ENCODE measurements around the gene ZFYVE28. TPM values are rescaled to one million over a fixed set of nuclear protein-coding genes. Genes with fewer than 3 reads are reported as not detected.

The ZFYVE28 gene
- total RNA-seq, result 4.5 and 4.8 TPM in 2 replicates

DNA sequence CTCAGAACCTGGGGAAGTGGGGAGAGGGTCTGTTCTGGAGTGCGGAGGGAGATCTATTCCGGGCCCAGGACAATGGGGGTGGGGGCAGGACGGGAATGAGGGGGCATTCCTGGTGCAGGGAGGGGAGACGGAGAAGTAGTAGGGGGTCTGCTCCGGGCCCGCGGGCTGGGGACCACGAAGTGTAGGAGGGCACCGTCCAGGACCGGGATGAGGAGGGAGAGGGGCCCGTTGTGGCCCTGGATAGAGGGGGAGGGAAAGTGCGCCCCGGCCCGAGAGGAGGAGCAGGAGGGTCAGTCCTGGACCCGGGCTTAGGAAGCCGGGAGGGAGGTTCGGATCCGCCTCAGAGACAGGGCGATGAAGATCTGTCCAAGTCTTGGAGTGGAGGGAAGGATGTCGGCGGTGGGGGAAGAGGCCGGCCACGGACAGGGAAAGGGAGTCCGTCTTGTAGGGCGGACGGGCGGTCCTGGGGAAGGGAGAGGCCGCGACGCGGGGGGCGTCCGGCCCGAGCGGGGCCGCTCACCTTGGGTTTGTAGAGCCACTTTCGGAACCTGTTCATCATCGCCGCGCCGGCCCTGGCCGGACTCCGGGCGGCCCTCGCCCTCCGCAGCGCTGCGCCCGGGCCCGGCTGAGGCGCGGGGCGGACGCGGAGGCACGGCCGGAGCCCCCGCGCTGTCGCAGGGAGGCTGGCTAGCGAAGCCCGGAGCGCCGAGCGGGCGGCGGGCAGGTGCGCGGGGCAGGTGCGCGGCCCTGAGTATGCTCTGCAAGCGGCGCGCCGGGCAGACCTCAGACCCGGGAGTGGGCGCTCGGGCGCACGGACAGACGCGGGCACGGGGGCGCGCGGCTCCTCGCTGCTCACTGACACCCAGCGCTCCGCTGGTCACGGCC is at the start of gene ZFYVE28:
TSS of gene ZFYVE28 (minus strand) at position 881 of the 885 bp plus-strand sequence. CDS start at position 559, 322 bp downstream.

DNA sequence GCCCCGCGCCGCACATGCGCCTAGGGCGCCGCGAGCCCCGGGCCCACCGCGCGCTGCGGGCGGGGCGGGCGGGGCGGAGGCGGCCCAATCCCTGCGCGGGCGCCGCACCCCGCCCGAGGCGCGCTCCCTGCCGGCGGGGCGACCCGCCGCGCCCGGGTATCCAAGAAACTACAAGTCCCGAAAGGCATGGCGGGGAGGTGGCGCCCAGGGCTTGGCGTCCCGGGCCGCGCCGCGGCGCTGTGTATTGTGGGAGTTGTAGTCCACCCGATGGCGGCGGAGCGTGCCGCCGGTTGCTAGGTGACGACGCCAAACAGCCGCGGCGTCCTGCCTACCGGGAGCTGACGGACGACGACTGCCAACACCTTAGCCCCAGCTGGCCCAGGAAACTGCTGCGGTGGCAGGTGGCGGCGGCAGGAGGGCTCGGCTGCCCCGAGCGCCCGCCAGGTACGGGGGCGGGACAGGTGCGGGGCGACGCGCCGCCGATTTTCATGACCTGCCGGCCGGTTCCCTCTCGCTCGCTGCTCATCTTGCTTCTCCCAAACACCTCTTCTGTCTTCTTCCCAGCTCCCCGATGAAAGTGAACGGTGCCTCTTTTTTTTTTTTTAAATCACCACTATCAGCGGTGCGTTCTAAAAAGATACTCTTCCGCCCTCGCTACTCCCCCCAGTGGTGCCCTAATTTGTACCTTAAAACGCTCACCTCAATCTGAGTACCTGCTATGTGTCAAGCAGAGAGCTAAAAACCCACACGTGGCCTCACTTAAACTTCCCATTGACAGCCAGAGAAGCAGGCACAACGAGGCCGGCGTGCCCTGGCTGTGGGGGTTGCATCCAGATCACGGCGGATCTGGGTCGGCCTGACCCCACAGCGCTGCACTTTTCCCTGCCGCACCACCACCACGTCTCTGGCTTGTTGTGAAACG is 466 bp upstream of the ZFYVE28 start, which contains the start of gene CFAP99:
TSS of gene CFAP99 (plus strand) at position 306 of the 922 bp plus-strand sequence.

DNA sequence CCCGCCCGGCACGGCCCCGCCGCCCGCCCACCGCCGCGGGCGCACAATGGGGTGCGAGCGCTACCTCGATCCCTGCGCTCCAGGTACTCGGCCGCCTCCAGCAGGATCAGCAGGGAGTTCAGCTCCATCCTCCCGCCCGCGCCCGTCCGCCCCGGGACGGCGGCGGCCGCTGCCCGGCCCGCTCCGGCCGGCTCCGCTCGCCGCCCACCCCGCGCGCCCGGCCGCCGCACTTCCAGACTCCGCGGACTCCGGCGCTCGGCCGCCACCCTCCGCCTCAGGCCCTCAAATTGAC is 156.6 kb downstream of the ZFYVE28 start, which contains the start of gene MXD4:
TSS of gene MXD4 (minus strand) at position 257 of the 292 bp plus-strand sequence. CDS start at position 128, 129 bp downstream.

DNA sequence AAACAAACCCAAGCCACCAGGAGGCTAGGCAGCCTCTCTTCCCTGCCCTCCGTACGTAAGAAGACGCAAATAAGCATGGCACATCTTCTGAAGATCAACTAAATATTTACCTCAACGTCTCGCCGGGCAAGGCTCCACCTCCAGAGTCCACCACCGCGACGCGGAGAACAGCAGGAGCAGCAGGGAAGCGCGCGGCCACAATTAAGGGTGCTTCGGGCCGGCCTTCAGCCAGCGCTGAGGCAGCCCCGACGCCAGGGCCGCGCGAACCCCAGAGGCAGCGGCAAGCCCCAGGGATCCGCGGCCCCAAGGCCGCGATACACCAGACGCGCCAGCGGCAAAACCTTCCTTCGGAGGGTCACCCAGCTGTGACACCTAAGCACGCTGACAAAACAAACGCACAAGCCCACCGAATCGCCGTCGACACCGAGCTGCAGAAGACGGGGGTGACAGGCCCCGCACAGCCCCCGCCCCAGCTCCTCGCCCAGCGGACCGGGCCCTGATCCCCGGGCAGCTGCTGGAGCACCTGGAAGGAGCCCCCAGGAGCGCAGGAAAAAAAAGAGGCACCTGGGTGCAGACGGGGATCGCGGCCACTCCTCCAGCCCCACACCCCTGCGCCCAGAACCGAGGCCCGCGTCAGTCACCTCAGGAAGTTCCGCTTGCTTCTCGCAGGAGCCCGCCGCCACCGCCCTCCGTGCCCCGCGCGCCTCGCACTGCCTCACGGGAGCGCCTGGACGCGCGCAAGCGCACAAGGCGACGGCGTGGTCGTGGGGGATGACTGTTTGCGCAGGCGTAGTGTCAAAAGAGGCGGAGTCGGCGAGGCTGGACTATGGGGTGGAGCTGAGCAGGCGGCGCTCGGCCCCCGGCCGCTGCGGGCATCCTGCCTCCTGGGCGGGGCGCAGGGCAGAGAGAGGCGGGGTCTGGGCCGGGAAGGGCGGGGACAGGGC is 176.8 kb downstream of the ZFYVE28 start, which contains the start of the genes HAUS3 and POLN:
TSS of gene HAUS3 (minus strand) at position 712 of the 944 bp plus-strand sequence. CDS start 1,175 bp downstream, outside the sequence.
TSS of gene POLN (minus strand) at position 712 of the 944 bp plus-strand sequence. CDS start 12,890 bp downstream, outside the sequence.

Other genes starting within 250 kb of the ZFYVE28 start
- 4.2 and 12.6 TPM in 2 replicates for gene HAUS3, start 176.5 kb downstream of the ZFYVE28 start, total RNA-seq
- 2.5 and 3.1 TPM in 2 replicates for gene POLN, start 176.5 kb downstream of the ZFYVE28 start, total RNA-seq
- gene MXD4, start 156.5 kb downstream of the ZFYVE28 start, total RNA-seq, result 94.5 and 106 TPM in 2 replicates
- not detected in 2 replicates for gene CFAP99, start 310 bp upstream of the ZFYVE28 start, total RNA-seq
- gene RNF4, start 50.5 kb upstream of the ZFYVE28 start, total RNA-seq, result 61.2 and 75.5 TPM in 2 replicates
- gene FAM193A, start 118.0 kb upstream of the ZFYVE28 start, total RNA-seq, result 16.2 and 17.6 TPM in 2 replicates